Right atrium auricular region (tissue), 2 donors: ENCODE data around the gene ARHGAP25. TPM values are rescaled to one million over a fixed set of nuclear protein-coding genes. Genes with fewer than 3 reads are reported as not detected.

Source experiments
- DNase-seq: peaks from one replicate; pipeline ENCODE4 v3.0.0-alpha.2; 2019; ENCODE audit warnings: low spot score
- H3K27ac ChIP-seq, 2 donors: fragments of 200-600 bp; sonication (generic); 1 replicate in 1 of 2; 2 replicates in 1 of 2; pipeline ENCODE4 v1.5.1; 2016 to 2019
- H3K27me3 ChIP-seq, 2 donors: fragments of 200-600 bp; sonication (generic); one replicate each; pipeline versions ENCODE4 v1.5.1 to v1.6.0; 2017 to 2019
- H3K36me3 ChIP-seq: fragments of 200-600 bp; sonication (generic); one replicate; pipeline ENCODE4 v1.5.1; 2016
- H3K4me1 ChIP-seq, 2 donors: fragments of 200-600 bp; sonication (generic); one replicate each; pipeline versions ENCODE4 v1.5.1 to v1.6.0; 2017 to 2019
- H3K4me3 ChIP-seq, 2 donors: fragments of 200-600 bp; sonication (generic); 1 replicate in 1 of 2; 2 replicates in 1 of 2; pipeline ENCODE4 v1.5.1; 2017 to 2019; ENCODE audit warnings: mild to moderate bottlenecking in 1 of 2, moderate library complexity in 1 of 2
- H3K9me3 ChIP-seq, 2 donors: fragments of 200-600 bp; sonication (generic); one replicate each; pipeline ENCODE4 v1.5.1; 2019
- CTCF ChIP-seq, 2 donors: fragments of 200-600 bp; sonication (generic); IDR thresholded peaks; one replicate each; pipeline ENCODE4 v1.5.1; 2019; ENCODE audit warnings: antibody characterized with exemption in 2 of 2
- total RNA-seq, 2 donors: library from RNA; depleted of rRNA; stranded (reverse); fragments of >200 nt; gene quantifications; one replicate each; pipeline ENCODE4 v1.1.0, GENCODE V29; 2016

The ARHGAP25 gene
- total RNA-seq, 2 donors from 2014 or later = 4.2 to 12.8 TPM

GRCh38 chr2:68857202-68857845 is 122.7 kb downstream of the ARHGAP25 start:
- H3K4me3 ChIP-seq = no peak overlapping the region
- H3K27ac ChIP-seq = no peak overlapping the region
- no peaks in the 10 kb centered on the region for H3K36me3 ChIP-seq
- no peak for DNase-seq
- no peaks in the 10 kb centered on the region for H3K27me3 ChIP-seq
- no peaks in the 10 kb centered on the region for H3K9me3 ChIP-seq
- peaks cover 0 to 6% of the 10 kb centered on the region in 2 donors for H3K4me1 ChIP-seq
- TF ChIP-seq CTCF (IDR thresholded peaks at IDR 0.05) = no peak

GRCh38 chr2:68857855-68858456 is 123.3 kb downstream of the ARHGAP25 start:
- Histone ChIP-seq H3K4me3 (no peak overlapping the region), H3K36me3 (no peaks in the 10 kb centered on the region), H3K27me3 (no peaks in the 10 kb centered on the region), H3K27ac (no peak overlapping the region), H3K9me3 (no peaks in the 10 kb centered on the region), H3K4me1 (peaks cover 0 to 11% of the 10 kb centered on the region in 2 donors)
- no peak for TF ChIP-seq CTCF (IDR thresholded peaks at IDR 0.05)
- DNase-seq = no peak

- TF ChIP-seq CTCF (IDR thresholded peaks at IDR 0.05) = no peak
- Histone ChIP-seq H3K36me3 (no peaks in the 10 kb centered on the region), H3K27me3 (no peaks in the 10 kb centered on the region), H3K4me1 (peaks cover 0 to 8% of the 10 kb centered on the region in 2 donors), H3K9me3 (no peaks in the 10 kb centered on the region), H3K4me3 (no peak overlapping the region), H3K27ac (no peak overlapping the region)
- no peak for DNase-seq
These were observed 125.5 kb downstream of the ARHGAP25 start for GRCh38 chr2:68860111-68860510.

GRCh38 chr2:68861330-68861729 is 126.7 kb downstream of the ARHGAP25 start:
- no peak overlapping the region for H3K27ac ChIP-seq
- DNase-seq = no peak
- no peak overlapping the region for H3K4me3 ChIP-seq
- no peak for TF ChIP-seq CTCF (IDR thresholded peaks at IDR 0.05)
- H3K36me3 ChIP-seq = no peaks in the 10 kb centered on the region
- no peaks in the 10 kb centered on the region for H3K27me3 ChIP-seq
- peaks cover 0 to 8% of the 10 kb centered on the region in 2 donors for H3K4me1 ChIP-seq
- H3K9me3 ChIP-seq = no peaks in the 10 kb centered on the region

- TF ChIP-seq CTCF (IDR thresholded peaks at IDR 0.05) = no peak
- Histone ChIP-seq H3K4me1 (peaks cover 0 to 8% of the 10 kb centered on the region in 2 donors), H3K27ac (no peak overlapping the region), H3K4me3 (no peak overlapping the region), H3K9me3 (no peaks in the 10 kb centered on the region), H3K36me3 (no peaks in the 10 kb centered on the region), H3K27me3 (no peaks in the 10 kb centered on the region)
- DNase-seq = no peak
These were observed 128.3 kb downstream of the ARHGAP25 start for GRCh38 chr2:68862889-68863288.
